K562 treated with DMSO at 1 percent for 24 hours (cell line): ENCODE data around the gene PSMG4. TPM values are rescaled to one million over a fixed set of nuclear protein-coding genes. Genes with fewer than 3 reads are reported as not detected.

Source experiments
- total RNA-seq: library from RNA; unstranded; fragments of 300-600 nt; gene quantifications from 2 replicates; pipeline ENCODE4 v1.2.3, GENCODE V29; 2022; ENCODE audit warnings: low read depth; ENCODE audit not compliant: insufficient read depth

PSMG4 gene
- total RNA-seq, result 79.7 and 83.5 TPM in 2 replicates

GRCh38 chr6:3258720-3259490 lies at the start of gene PSMG4:
PSMG4 (plus strand) TSS chr6:3258947; CDS start chr6:3259023, 76 bp downstream.

GRCh38 chr6:3227363-3228045 lies 31.2 kb upstream of the PSMG4 start, which contains the start of gene TUBB2B:
TUBB2B (minus strand) TSS chr6:3227653; CDS start chr6:3227543, 110 bp downstream.

Other genes starting within 250 kb of the PSMG4 start
- gene RIPK1, start 190.5 kb upstream of the PSMG4 start, total RNA-seq, result 26.2 and 30.9 TPM in 2 replicates
- gene BPHL, start 140.2 kb upstream of the PSMG4 start, total RNA-seq, result 9.6 and 9.8 TPM in 2 replicates
- gene TUBB2A, start 101.4 kb upstream of the PSMG4 start, total RNA-seq, result 211 TPM in 2 replicates
- 21.2 and 24.5 TPM in 2 replicates for gene TUBB2B, start 31.3 kb upstream of the PSMG4 start, total RNA-seq
- gene SLC22A23, start 198.1 kb downstream of the PSMG4 start, total RNA-seq, result 10.9 and 11.1 TPM in 2 replicates